Measurements from ENCODE around the gene RNF169.
"Not testable (repeated sequence)": the region's sequence is repeated elsewhere in the genome, so short reads cannot be mapped to it uniquely, and the experiment has no call there.

- not testable (repeated sequence) for TF ChIP-seq CTCF (conservative IDR thresholded peaks at IDR 0.05 in 1 of 2, IDR thresholded peaks at IDR 0.05 in 1 of 2; ENCODE audit: low read depth in 1 of 2, low read length in 2 of 2); EZH2 (IDR thresholded peaks at IDR 0.05; ENCODE audit: low read length, missing control alignments)
Observed at GRCh38 chr11:74750598-74750997, 1.9 kb downstream of the RNF169 start.
